ENCODE measurements around the gene GORAB.

Gene GORAB

DNA sequence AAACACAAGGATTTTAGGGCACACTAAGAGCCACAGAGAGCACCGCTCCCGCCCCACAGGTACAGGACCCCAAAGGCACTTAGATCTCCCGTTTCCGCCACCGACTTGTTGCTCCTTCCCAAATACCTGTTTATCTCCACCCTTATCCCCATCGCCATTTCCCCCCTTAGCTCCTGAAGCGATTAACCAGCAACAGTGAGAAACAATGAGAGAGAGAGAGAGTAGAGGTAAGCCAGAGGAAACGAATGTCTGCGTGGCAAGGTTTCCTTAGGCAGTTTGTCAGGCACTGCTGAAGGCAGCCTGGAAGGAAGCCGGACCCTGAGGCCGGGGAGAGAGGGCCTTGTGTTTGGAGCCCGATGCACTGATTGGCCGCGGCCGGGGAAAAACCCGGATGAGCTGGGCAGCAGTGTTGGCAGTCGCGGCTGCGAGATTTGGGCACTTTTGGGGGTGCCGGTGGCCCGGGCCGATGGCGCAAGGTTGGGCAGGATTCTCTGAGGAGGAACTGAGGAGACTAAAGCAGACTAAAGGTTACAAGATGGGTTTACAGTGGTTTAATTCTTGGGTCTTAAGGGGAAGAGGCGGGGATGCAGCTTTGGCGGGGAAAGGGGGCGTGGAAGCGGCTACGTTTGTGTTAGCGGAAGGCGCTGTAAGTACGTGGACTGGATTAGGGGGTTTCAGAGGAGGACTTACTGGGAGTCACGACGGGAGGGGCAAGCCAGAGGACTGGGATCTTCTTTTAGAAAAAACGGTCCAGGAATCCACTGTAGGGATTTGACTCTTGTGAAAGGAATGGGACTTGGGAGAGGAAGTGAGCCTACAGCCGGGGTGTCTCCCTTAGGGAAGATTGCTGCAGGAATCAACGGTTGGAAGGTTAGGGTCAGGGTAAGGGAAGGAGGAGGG lies at the start of gene GORAB:
TSS of gene GORAB (plus strand) at position 409 of the 900 bp plus-strand sequence. CDS start at position 467, 58 bp downstream.
- DNase-seq, result peak; percentile 86

DNA sequence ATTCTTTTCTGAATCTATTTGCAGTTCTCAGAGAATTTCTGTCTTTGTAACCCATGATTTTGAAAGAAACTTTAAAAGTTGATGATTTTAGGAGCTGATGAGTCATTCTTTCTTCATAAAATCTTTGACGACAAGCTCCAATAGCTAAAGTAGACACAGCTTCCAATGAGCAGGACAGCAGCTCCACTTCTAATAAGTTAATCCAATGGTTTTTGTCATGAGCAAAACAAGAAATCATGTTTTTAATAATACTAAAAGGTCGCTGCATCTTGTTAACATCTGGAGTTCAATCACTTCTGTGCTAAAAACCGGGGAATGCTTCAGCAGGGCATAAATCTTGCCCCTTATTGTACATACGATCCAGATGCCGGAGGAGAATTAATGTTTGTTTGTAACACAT lies 48.9 kb upstream of the GORAB start:
- no peak for DNase-seq

GRCh38 chr1:170487503-170487902 lies 44.5 kb upstream of the GORAB start:
- DNase-seq, result no peak

- DNase-seq, result no peak
Measured at GRCh38 chr1:170491291-170491690, 40.7 kb upstream of the GORAB start.

DNA sequence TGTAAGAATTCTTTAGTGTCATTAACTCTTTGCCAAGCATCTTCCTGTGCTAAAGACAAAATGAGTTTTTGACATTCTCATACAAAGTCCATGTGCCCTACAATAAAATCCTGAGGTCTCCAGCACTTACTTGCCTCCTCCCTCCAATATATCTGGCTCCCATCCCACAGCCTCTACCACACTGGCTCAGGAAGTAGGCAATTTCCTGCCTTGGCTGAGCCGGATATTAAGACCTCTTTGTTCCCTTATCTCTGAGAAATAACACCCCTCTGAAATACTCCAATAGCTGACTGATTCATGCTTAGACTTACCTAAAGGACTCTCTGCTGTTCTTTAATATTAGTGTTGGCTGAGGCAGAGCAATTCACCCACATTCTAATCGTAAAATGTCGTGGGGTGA lies 37.6 kb upstream of the GORAB start:
- DNase-seq, result no peak

DNA sequence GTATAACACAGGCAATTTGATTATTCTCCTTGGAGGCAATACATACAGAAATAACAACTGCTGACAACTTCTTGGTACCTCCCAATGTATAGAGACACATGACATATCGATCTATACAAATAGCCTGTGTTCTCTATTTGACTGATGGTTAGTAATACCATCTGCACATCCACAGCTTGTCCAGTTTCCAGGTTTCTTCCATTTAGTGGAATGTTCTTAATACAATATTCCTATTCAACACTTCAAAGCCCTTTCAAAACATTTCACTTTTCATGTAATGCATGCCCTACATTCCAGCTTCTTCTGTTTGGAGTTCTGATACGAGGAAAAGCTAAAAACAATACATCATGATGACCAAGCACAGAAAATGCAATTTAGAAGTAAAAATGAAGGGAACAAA lies 37.0 kb upstream of the GORAB start:
- no peak for DNase-seq

GRCh38 chr1:170498876-170499275 lies 33.1 kb upstream of the GORAB start:
- no peak for DNase-seq

DNA sequence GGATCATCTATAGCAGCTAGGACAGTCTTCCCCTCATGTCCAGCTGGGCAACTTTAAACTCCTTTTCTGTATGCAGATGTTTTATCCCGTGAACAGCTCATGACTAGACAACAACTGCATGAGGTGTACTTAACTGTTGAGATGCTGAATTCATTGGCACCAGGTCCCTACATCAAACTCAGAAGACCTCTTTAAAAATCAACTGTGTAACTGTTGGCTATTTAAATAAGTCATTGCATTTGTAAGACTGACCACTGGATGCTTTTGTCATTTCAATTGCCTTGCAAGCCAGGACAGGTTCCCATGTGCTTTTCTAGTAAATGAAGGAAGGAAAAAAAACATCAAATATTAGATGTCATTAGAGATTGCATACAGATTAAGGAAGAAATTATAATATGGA lies 28.3 kb upstream of the GORAB start:
- no peak for DNase-seq

DNA sequence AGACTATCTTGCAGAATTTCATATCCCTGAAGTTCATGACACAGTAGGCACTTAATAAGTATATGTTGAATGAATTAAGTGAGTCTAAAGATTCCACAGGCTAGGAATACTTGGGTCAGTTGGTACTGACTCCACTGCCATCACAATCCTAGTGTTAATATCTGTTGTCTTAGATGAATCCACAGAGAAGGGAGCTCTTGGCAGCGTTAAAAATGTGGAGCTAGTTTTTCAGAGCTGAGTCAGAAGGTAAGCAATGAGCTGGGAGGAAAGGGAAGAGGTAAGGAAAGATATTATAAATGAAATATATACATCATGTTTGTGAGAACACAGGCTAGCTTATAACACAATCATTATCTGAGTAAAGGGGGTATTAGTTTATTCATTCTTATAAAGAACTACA lies 21.8 kb upstream of the GORAB start:
- DNase-seq, result no peak

GRCh38 chr1:170511038-170511437 lies 20.9 kb upstream of the GORAB start:
- DNase-seq, result no peak

DNA sequence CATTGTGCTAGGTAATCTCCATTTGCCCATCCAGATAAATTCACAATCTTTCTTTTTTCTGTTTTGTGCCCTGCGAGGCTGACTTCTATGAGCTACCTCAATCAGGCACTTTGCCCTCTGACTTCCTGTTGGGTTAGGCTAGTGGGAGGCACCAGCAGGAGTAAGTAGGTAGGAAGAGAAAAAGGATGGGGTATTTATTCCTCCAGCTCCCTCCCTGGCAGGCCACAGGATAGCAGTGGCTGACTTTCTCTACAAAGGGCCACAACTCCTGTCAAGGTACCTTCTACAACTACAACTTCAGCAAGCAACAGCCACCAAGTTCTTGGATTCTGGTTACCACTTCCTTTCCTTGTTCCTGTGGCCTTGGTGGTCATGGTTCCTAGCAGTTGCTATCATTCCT lies 18.8 kb upstream of the GORAB start:
- no peak for DNase-seq

DNA sequence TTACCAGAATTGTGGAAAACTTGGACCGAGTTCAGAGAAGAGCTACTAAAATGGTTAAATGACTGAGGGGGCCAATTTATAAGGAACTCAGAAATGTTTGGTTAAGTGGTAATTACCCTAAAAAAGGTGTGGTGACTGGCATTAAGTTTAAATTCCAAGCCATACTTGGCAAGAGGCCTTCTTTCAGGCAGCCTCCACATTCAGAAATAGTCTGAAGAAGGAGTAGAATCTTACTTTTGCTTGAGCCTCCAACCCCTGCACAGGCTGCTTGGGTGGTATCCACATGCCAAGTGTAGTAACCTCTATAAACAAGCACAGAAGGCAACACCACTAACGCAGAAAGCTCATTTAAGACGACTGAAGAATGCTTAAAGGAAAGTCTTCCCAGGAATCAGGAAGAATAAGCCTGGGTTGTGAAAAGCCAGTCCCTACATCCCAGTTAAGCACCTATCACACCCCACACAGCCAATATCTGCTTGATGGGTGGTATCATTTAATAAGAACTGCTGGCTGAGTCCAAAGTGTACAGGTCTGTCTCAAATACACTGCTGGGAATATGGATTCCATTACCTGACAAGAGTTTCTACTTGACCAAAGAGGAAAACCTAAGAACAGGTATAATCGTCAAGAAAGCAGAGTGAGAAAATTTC lies 13.7 kb upstream of the GORAB start:
- no peak for DNase-seq

DNA sequence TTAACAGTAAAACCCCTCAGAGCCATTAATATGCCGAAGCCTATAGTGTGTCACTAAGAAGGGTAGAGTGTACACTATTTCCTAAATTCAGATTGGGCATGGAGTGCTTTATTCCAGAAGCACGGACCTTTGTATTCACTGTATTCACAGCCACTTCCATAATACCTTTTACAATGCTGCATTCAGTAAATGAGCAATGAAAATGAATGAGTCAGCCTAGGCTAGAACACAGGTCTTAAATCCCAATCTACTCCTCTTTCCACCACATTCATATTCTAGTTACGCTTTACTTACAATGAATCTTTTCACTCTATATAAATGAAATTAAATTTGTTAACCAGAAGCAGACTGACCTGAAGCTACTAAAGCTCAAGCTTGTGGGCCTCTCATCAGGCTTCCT lies 13.0 kb upstream of the GORAB start:
- DNase-seq, result no peak

GRCh38 chr1:170520601-170521000 lies 11.4 kb upstream of the GORAB start:
- no peak for DNase-seq

- DNase-seq, result no peak
Measured at GRCh38 chr1:170521818-170522217, 10.1 kb upstream of the GORAB start.

- no peak for DNase-seq
Measured at GRCh38 chr1:170530972-170531757, 801 bp upstream of the GORAB start.

DNA sequence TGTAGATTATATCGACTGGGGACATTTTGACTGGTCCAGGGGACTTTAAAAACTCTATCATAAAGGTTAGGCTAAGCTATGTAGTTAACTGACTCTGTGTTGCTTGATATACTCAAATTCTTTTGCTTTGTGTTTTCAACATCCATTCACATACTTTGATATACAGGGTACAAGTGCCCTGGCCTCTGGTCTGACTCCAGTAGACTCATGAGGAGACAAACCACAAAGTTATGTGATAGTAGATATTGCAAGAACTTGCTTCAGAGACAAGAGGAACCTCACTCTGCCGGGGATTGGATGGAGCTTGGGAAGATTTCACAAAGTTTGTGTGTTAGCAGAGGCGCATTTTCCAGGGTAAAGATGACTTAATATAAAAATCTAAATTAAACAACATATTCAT lies 1.3 kb downstream of the GORAB start:
- DNase-seq, result no peak

GRCh38 chr1:170534626-170535147 lies 2.7 kb downstream of the GORAB start:
- no peak for DNase-seq

GRCh38 chr1:170535418-170535817 lies 3.5 kb downstream of the GORAB start:
- no peak for DNase-seq

DNA sequence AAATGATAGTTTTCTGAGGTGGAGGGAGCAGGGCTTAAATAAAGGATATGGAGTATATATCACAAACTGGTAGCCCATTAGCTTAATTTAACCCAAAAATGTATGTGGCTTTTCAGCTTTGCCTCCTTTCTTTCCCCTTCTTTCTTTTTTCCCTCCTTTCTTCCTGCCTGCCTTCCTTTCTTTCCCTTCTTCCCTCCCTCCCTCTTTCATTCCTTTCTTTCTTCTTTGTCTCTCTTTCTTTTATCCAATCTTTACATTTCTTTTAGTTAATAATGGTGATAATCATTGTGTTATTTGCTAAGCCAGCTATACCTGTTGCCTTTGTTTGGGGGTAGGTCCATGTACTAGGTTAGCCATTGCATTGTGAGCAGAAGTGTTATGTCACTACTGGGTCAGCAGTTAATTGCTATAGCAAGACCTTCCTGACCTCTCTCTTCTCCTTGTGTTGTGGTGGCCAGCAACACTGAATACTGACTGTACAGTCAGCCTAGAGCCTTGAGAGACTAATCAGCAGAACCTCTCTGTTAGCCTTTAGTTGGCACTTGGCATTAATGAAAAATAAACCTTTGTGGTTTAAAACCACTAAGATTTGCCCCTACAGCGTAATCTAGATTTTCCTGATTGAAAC lies 5.1 kb downstream of the GORAB start:
- no peak for DNase-seq

- no peak for DNase-seq
Measured at GRCh38 chr1:170537798-170538503, 6.0 kb downstream of the GORAB start.

GRCh38 chr1:170538687-170539086 lies 6.7 kb downstream of the GORAB start:
- no peak for DNase-seq
